PC-3 (cell line): ENCODE measurements around the gene CRISPLD2.

ENCODE experiments used
- CTCF ChIP-seq: fragments of 300-600 bp; sonication (generic); conservative IDR thresholded peaks from 2 replicates; pipeline ENCODE4 v1.5.1; 2017; ENCODE audit warnings: antibody characterized with exemption, low read depth, mild to moderate bottlenecking, low read length
- EZH2 ChIP-seq: fragments of 300-600 bp; sonication (generic); IDR thresholded peaks from one replicate; pipeline ENCODE4 v1.6.1; 2017; ENCODE audit warnings: antibody characterized with exemption, mild to moderate bottlenecking, low read length; ENCODE audit not compliant: unreplicated experiment

GRCh38 chr16:84884596-84885341, 65.0 kb downstream of the CRISPLD2 start:
- no peak for TF ChIP-seq CTCF
- TF ChIP-seq EZH2, result no peak
